Regular cardiac myocyte (primary cell): ENCODE results near the gene COMMD6. TPM values are rescaled to one million over a fixed set of nuclear protein-coding genes. Genes with fewer than 3 reads are reported as not detected.

ENCODE experiments used
- total RNA-seq: library from RNA; depleted of rRNA; stranded (reverse); fragments of >200 nt; gene quantifications from 2 replicates; pipeline ENCODE4 v1.2.3, GENCODE V29; 2014

Gene COMMD6
- 28.2 and 31.2 TPM in 2 replicates for total RNA-seq

GRCh38 chr13:75537401-75538365, at the start of gene COMMD6:
TSS of gene COMMD6 (minus strand) at chr13:75537841. CDS start at chr13:75537805, 36 bp downstream.

GRCh38 chr13:75549262-75550158, 11.9 kb upstream of the COMMD6 start, which contains the start of gene UCHL3:
TSS of gene UCHL3 (plus strand) at chr13:75549791. CDS start at chr13:75549821, 30 bp downstream.

GRCh38 chr13:75482070-75482819, 55.4 kb downstream of the COMMD6 start, which contains the start of gene TBC1D4:
TSS of gene TBC1D4 (minus strand) at chr13:75482169. CDS start at chr13:75481767, 402 bp downstream.

Other genes starting within 250 kb of the COMMD6 start
- 18.0 and 36.6 TPM in 2 replicates for gene TBC1D4, start 55.7 kb downstream of the COMMD6 start, total RNA-seq
- 30.4 and 62.1 TPM in 2 replicates for gene UCHL3, start 11.9 kb upstream of the COMMD6 start, total RNA-seq
- gene LMO7, start 98.5 kb upstream of the COMMD6 start, total RNA-seq: 322 and 365 TPM in 2 replicates